ENCODE results near the gene C16orf96.

The C16orf96 gene

GRCh38 chr16:4649744-4650442 lies 93.8 kb downstream of the C16orf96 start:
- no peak for DNase-seq

All from SHP77 (cell line).